Natural killer cell treated with Interleukin-12 subunit alpha and Interleukin-12 subunit beta and Interleukin-15 and Interleukin-18, amount 100 ng/mL, for 72 hours (primary cell): ENCODE results near the gene FXYD5. TPM values are rescaled to one million over a fixed set of nuclear protein-coding genes. Genes with fewer than 3 reads are reported as not detected.
"Not testable (repeated sequence)": the region's sequence is repeated elsewhere in the genome, so short reads cannot be mapped to it uniquely, and the experiment has no call there.

Source experiments
- ATAC-seq, 2 donors: fragments of 150-1000 bp; cut with Tn5 transposase in 1 of 2; sonication (Bioruptor Pico), chemical (Tn5 transposase) in 1 of 2; 2 replicates each; pipeline ENCODE4 v1.10.0; 2021
- DNase-seq: peaks from one replicate; pipeline ENCODE4 v3.0.0; 2022; ENCODE audit warnings: low spot score
- H3K27ac Mint-ChIP-seq, 2 donors: 1 replicate in 1 of 2; 2 replicates in 1 of 2; pipeline ENCODE4 v1.8.0; 2022; ENCODE audit warnings: mixed read lengths in 2 of 2, mild to moderate bottlenecking in 1 of 2, moderate library complexity in 1 of 2
- H3K27me3 Mint-ChIP-seq, 2 donors: 1 replicate in 1 of 2; 2 replicates in 1 of 2; pipeline ENCODE4 v1.8.0; 2022; ENCODE audit warnings: mixed read lengths in 2 of 2
- H3K36me3 Mint-ChIP-seq: one replicate; pipeline ENCODE4 v1.8.0; 2022; ENCODE audit warnings: mixed read lengths
- H3K4me1 Mint-ChIP-seq, 2 donors: 1 replicate in 1 of 2; 2 replicates in 1 of 2; pipeline ENCODE4 v1.8.0; 2022; ENCODE audit warnings: low read depth in 2 of 2, mixed read lengths in 2 of 2, mild to moderate bottlenecking in 1 of 2
- H3K4me3 Mint-ChIP-seq: one replicate; pipeline ENCODE4 v1.8.0; 2022; ENCODE audit warnings: mixed read lengths
- H3K9me3 Mint-ChIP-seq: 2 replicates; pipeline ENCODE4 v1.8.0; 2022; ENCODE audit warnings: mixed read lengths
- total RNA-seq, 2 donors: library from RNA; stranded (reverse); gene quantifications; one replicate each; pipeline ENCODE4 v1.2.3, GENCODE V29; 2022

The FXYD5 gene
- total RNA-seq, 2 donors from 2014 or later, result 141 to 236 TPM

DNA sequence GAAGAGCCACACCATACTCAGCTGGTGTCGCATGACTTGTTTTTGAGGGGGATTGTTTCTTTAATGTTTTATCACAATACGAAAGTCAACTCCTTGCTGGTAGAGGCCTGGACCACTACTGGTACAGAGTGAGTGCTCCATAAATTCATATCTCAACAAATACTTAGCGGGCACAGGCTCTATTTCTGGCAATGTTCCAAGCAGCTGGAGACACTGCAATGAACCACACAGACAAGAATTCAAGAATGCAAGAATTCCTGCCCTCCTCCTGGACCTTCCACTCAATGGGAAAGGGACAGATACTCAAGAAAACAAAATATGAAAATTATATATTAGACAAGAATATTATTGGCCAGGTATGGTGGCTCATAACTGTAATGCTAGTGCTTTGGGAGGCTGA lies 5.1 kb upstream of the FXYD5 start:
- no peak overlapping the region for H3K27ac Mint-ChIP-seq
- peaks cover 0 to 7% of the 10 kb centered on the region in 2 donors for H3K27me3 Mint-ChIP-seq
- DNase-seq, result no peak
- H3K9me3 Mint-ChIP-seq, result no peaks in the 10 kb centered on the region
- H3K4me1 Mint-ChIP-seq, result peaks cover 13 to 17% of the 10 kb centered on the region in 2 donors
- no peak for ATAC-seq
- H3K4me3 Mint-ChIP-seq, result no peak overlapping the region
- no peaks in the 10 kb centered on the region for H3K36me3 Mint-ChIP-seq

- no peak for ATAC-seq
- Mint-ChIP-seq H3K9me3 (no peaks in the 10 kb centered on the region), H3K27ac (peak overlapping the region in 1 of 2 donors; percentile 57), H3K4me3 (no peak overlapping the region), H3K36me3 (no peaks in the 10 kb centered on the region), H3K4me1 (peaks cover 19 to 23% of the 10 kb centered on the region in 2 donors), H3K27me3 (peaks cover 0 to 7% of the 10 kb centered on the region in 2 donors)
- DNase-seq, result no peak
These were observed 4.1 kb upstream of the FXYD5 start for GRCh38 chr19:35150445-35150844.

- Mint-ChIP-seq H3K36me3 (peaks cover 6% of the 10 kb centered on the region), H3K4me3 (no peak overlapping the region), H3K4me1 (peaks cover 28 to 32% of the 10 kb centered on the region in 2 donors), H3K27me3 (peaks cover 0 to 7% of the 10 kb centered on the region in 2 donors), H3K9me3 (no peaks in the 10 kb centered on the region), H3K27ac (peak overlapping the region in 1 of 2 donors; percentile 9)
- no peak for DNase-seq
- ATAC-seq, result no peak
These were observed 3.1 kb upstream of the FXYD5 start for GRCh38 chr19:35151273-35152065.

DNA sequence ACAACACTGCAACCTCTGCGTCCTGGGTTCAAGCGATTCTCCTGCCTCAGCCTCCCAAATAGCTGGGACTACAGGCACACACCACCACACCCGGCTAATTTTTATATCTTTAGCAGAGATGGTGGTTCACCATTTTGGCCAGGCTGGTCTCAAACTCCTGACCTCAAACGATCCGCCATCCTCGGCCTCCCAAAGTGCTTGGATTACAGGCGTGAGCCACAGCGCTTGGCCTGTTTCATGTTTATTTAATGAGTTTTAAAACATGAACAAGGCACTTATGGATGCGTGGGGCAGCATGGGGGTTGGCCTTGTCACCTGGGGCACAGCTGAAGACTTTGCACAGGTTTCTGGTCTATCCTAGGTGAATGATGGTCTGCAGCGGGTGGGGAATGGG lies 1.4 kb upstream of the FXYD5 start:
- peak overlapping the region; percentile 100 for H3K4me3 Mint-ChIP-seq
- not testable (repeated sequence) for ATAC-seq, H3K9me3 Mint-ChIP-seq, H3K27me3 Mint-ChIP-seq, DNase-seq, H3K36me3 Mint-ChIP-seq
- peaks cover 31 to 39% of the 10 kb centered on the region in 2 donors for H3K4me1 Mint-ChIP-seq
- H3K27ac Mint-ChIP-seq, result peak overlapping the region; percentile 62 to 97

DNA sequence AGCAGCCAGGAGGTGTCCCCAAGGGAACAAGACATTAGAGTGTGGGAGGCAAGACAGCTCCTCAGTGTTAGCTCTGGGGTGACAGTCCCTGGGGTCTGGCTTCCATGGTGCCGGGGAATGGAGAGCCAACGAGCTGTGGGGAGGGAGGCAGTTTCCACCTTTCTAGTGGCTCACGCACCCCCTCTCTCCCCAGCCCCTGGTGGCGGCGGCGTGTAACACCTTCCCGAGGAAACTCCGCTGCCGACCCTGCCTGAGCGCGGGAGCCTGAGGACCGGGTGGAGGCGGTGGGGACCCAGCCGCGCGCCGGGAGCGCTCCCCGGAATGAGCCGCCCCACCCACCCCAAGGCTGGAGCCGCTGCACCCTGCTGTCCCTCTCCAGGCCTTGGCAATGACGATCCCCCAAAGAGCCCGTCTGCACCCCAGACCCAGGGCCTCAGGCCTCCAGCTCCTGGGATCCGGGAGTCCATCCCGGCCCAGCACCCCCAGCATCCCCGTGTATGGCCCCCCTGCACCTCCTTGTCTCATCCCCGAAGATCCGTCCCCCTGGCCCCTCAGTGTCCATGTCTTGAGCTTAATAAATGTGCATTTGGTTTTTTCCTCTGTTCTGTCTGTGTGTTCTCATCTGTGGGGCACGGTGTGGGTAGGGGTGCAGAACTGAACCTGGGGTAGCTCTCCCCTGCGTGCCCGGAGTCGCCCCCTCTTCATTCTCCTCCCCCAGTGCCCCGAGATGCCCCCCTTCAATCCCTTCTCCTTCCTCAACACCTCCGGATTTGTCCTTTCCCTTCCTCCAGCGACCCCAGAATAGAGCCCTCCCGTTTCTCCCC lies 622 bp upstream of the FXYD5 start:
- peak overlapping the region; percentile 100 for H3K4me3 Mint-ChIP-seq
- DNase-seq (peak; percentile 70), ATAC-seq (peak; percentile 67 to 71)
- H3K36me3 Mint-ChIP-seq, result peaks cover 16% of the 10 kb centered on the region
- peaks cover 0 to 7% of the 10 kb centered on the region in 2 donors for H3K27me3 Mint-ChIP-seq
- peaks cover 31 to 41% of the 10 kb centered on the region in 2 donors for H3K4me1 Mint-ChIP-seq
- H3K27ac Mint-ChIP-seq, result peak overlapping the region; percentile 97 to 98
- no peaks in the 10 kb centered on the region for H3K9me3 Mint-ChIP-seq

DNA sequence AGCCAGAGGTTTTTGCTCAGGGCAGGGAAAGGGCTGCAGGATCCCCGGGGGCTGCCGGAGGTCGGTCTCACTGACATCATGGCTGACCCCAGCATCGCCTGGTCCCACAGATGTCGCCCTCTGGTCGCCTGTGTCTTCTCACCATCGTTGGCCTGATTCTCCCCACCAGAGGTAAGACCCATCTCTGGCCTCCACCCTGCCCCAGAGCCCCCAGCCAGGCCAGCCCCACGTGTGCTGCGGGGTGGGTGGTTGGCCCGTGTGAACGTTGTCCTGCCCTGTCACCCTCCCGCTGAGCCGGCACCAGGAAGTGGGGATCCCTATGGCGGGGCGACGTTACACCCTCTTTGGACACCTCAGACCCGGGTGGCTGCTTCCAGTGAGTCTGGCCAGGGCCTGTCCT lies 906 bp downstream of the FXYD5 start:
- Mint-ChIP-seq H3K9me3 (no peaks in the 10 kb centered on the region), H3K27me3 (peaks cover 0 to 7% of the 10 kb centered on the region in 2 donors), H3K27ac (peak overlapping the region; percentile 97 to 98), H3K4me1 (peaks cover 31 to 42% of the 10 kb centered on the region in 2 donors), H3K4me3 (peak overlapping the region; percentile 100), H3K36me3 (peaks cover 23% of the 10 kb centered on the region)
- ATAC-seq, result peak; percentile 59 to 65
- peak; percentile 67 for DNase-seq

- ATAC-seq (no peak), DNase-seq (no peak)
- Mint-ChIP-seq H3K4me1 (peaks cover 31 to 44% of the 10 kb centered on the region in 2 donors), H3K4me3 (peak overlapping the region; percentile 100), H3K27me3 (peaks cover 0 to 7% of the 10 kb centered on the region in 2 donors), H3K36me3 (peaks cover 29% of the 10 kb centered on the region), H3K9me3 (no peaks in the 10 kb centered on the region), H3K27ac (peak overlapping the region; percentile 97 to 98)
These were observed 1.6 kb downstream of the FXYD5 start for GRCh38 chr19:35155981-35156672.

DNA sequence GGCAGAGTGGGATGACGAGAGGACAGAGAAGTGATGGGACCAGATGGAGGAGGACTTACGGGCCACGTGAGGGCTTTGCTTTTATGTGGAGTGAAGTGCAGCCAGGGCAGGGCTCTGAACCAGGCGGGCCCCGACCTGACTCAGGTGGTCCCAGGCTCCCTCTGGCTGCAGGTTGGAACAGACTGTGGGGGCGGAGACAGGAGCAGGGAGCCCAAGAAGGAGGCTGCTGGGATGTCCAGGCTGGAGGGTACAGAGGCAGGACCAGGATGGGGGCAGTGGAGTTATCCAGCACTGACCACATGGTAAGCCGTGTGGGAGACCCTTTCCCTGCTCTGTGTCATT lies 2.1 kb downstream of the FXYD5 start:
- peak overlapping the region; percentile 100 for H3K4me3 Mint-ChIP-seq
- DNase-seq (no peak), ATAC-seq (no peak)
- no peaks in the 10 kb centered on the region for H3K9me3 Mint-ChIP-seq
- H3K27me3 Mint-ChIP-seq, result peaks cover 0 to 7% of the 10 kb centered on the region in 2 donors
- H3K27ac Mint-ChIP-seq, result peak overlapping the region; percentile 97 to 98
- H3K36me3 Mint-ChIP-seq, result peaks cover 34% of the 10 kb centered on the region
- peaks cover 31 to 48% of the 10 kb centered on the region in 2 donors for H3K4me1 Mint-ChIP-seq

DNA sequence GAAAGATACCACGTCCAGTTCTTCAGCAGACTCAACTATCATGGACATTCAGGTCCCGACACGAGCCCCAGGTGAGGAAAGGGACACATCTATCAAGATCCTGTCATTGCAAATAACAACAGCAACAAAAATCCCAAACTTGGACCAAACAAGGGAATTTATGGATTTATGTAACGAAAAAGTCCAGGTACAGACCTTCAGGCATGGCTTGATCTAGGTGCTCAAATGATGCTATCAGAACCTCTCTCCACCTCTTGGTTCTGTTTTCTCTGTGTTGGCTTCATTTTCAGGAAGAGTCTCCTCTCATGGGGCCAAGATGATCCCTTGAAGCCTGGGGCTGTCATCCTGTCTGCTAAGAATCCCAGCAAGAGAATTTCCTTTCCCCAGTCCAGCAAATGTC lies 2.9 kb downstream of the FXYD5 start:
- Mint-ChIP-seq H3K36me3 (peaks cover 42% of the 10 kb centered on the region), H3K27me3 (peaks cover 0 to under 1% of the 10 kb centered on the region in 2 donors), H3K27ac (peak overlapping the region in 1 of 2 donors; percentile 38), H3K4me1 (peaks cover 27 to 49% of the 10 kb centered on the region in 2 donors), H3K4me3 (no peak overlapping the region), H3K9me3 (peaks cover 3% of the 10 kb centered on the region)
- ATAC-seq (no peak), DNase-seq (no peak)

DNA sequence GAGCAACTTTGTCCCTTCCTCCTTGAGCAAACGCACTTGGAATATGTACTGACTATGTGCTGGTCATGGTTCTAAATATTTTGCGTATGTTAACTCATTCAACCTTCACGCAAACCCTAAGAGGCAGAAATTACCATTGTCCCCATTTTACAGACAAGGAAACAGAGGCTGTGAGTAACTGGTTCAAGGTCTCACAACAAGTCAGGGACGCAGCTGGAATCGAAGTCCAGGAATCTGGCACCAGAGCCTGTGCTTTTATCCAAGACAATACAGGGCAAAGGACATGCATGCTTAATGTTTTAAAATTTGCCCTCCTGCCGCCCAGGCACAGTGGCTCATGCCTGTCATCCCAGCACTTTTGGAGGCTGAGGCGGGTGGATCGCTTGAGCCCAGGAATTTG lies 5.1 kb downstream of the FXYD5 start:
- peaks cover 12 to 37% of the 10 kb centered on the region in 2 donors for H3K4me1 Mint-ChIP-seq
- ATAC-seq (no peak), DNase-seq (no peak)
- H3K4me3 Mint-ChIP-seq, result no peak overlapping the region
- H3K9me3 Mint-ChIP-seq, result peaks cover 3% of the 10 kb centered on the region
- no peaks in the 10 kb centered on the region for H3K27me3 Mint-ChIP-seq
- H3K27ac Mint-ChIP-seq, result peak overlapping the region in 1 of 2 donors; percentile 38
- H3K36me3 Mint-ChIP-seq, result peaks cover 51% of the 10 kb centered on the region

DNA sequence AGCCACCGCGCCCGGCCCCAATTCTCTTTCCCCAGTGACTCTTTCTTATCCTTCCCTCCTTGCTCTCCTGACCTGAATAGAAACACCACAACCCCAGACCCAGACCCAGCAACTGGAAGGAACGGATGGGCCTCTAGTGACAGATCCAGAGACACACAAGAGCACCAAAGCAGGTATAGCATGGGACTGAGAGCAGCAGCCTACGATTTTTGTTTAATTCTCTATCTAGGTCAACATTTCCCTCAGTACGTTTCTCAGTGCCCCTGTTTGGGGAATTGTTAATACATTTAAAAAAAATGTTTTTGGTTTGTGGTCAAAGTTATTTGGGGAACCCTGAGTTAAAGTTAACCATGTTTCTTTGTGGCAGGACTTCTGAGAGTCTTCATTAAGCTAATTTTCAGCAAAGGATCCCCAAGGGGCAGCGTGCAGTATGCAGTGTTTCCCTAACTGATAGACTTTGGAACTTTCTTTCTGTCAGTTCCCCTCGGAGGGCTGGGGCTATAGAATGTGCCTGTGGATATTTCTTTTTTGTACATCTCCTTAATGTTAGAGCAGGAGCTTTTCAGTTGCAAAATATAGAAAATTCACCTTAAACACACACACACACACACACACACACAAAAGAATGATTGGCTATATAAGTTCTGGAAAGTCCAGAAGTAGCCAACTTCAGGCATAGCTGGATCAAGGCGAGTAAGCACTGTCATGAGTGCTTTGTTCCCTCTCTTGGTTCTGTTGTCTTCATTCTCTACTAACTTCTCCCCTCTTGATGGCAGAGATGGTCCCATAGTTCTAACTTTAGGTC lies 6.3 kb downstream of the FXYD5 start:
- no peak for DNase-seq
- no peak overlapping the region for H3K27ac Mint-ChIP-seq
- H3K36me3 Mint-ChIP-seq, result peaks cover 60% of the 10 kb centered on the region
- ATAC-seq, result no peak
- peaks cover 9 to 29% of the 10 kb centered on the region in 2 donors for H3K4me1 Mint-ChIP-seq
- H3K9me3 Mint-ChIP-seq, result peaks cover 7% of the 10 kb centered on the region
- H3K27me3 Mint-ChIP-seq, result no peaks in the 10 kb centered on the region
- no peak overlapping the region for H3K4me3 Mint-ChIP-seq

DNA sequence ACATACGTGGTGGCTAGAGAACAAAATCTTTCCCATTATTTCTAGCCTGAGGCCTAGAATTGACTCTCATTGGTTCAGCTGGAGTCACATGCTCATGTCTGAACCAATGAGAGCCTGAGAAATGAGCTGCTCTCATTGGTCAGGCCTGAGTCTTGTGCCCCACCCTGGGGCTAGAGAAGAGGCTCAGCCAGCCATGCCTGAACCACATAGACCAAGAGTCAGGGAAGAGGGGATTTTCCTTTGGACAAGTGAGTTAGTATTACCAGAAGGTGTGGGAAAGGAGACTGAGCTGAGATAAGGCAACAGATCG lies 6.9 kb downstream of the FXYD5 start:
- Mint-ChIP-seq H3K36me3 (peaks cover 60% of the 10 kb centered on the region), H3K9me3 (peaks cover 8% of the 10 kb centered on the region), H3K27me3 (no peaks in the 10 kb centered on the region), H3K4me3 (no peak overlapping the region), H3K27ac (no peak overlapping the region), H3K4me1 (peaks cover 6 to 24% of the 10 kb centered on the region in 2 donors)
- ATAC-seq (no peak), DNase-seq (no peak)
